PFSK-1 (cell line): ENCODE data around the gene DOCK9.

Experiments used
- FOXP2 ChIP-seq: optimal IDR thresholded peaks from 2 replicates; pipeline ENCODE3; 2011; ENCODE audit warnings: borderline replicate concordance, control low read depth, inconsistent platforms; ENCODE audit not compliant: insufficient read depth; ENCODE audit errors: extremely low read length, extremely low read depth
- POLR2AphosphoS5 ChIP-seq: IDR thresholded peaks from 2 replicates; pipeline ENCODE4 v1.6.1; 2012; ENCODE audit warnings: low read depth, mild to moderate bottlenecking, control low read depth, low read length, moderate library complexity
- SIN3A ChIP-seq: IDR thresholded peaks from 2 replicates; pipeline ENCODE4 v1.6.1; 2012; ENCODE audit warnings: mild to moderate bottlenecking, low read length, moderate library complexity, borderline replicate concordance; ENCODE audit not compliant: insufficient read depth
- TAF1 ChIP-seq: IDR thresholded peaks from 2 replicates; pipeline ENCODE4 v1.6.1; 2012; ENCODE audit warnings: low read length, control low read depth, borderline replicate concordance; ENCODE audit not compliant: insufficient read depth
- TF ChIP-seq, protein P1 (sequence below), 2 experiments: IDR thresholded peaks; 2 replicates each; pipeline versions ENCODE4 v1.6.1 to v1.8.0; 2011 to 2012; ENCODE audit warnings: low read depth in 2 of 2, low read length in 2 of 2, control low read depth in 1 of 2, inconsistent platforms in 1 of 2, mild to moderate bottlenecking in 1 of 2, moderate library complexity in 1 of 2; ENCODE audit not compliant: insufficient read depth in 1 of 2

The DOCK9 gene

DNA sequence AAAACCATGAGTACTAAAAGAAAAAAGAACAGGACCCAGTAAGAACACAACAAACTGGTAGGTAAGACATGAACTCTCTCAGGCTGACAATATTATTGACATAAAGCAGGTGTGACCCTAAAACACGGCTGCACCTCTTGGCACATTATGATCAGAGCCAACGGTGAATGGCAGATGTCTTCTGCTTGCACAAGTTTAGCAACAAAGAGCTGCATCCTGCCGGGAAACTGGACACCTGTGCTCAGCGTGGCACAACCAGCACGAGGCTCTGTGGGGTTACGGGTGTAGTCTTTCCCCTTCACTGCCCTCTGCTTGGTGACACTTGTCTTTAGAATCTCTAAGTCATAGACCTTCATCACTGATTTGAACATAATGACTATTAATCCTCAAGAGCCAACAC lies 97.9 kb downstream of the DOCK9 start:
- TF ChIP-seq FOXP2 (no peak), SIN3A (no peak), POLR2AphosphoS5 (no peak), TAF1 (no peak)
- TF ChIP-seq, protein P1, sequence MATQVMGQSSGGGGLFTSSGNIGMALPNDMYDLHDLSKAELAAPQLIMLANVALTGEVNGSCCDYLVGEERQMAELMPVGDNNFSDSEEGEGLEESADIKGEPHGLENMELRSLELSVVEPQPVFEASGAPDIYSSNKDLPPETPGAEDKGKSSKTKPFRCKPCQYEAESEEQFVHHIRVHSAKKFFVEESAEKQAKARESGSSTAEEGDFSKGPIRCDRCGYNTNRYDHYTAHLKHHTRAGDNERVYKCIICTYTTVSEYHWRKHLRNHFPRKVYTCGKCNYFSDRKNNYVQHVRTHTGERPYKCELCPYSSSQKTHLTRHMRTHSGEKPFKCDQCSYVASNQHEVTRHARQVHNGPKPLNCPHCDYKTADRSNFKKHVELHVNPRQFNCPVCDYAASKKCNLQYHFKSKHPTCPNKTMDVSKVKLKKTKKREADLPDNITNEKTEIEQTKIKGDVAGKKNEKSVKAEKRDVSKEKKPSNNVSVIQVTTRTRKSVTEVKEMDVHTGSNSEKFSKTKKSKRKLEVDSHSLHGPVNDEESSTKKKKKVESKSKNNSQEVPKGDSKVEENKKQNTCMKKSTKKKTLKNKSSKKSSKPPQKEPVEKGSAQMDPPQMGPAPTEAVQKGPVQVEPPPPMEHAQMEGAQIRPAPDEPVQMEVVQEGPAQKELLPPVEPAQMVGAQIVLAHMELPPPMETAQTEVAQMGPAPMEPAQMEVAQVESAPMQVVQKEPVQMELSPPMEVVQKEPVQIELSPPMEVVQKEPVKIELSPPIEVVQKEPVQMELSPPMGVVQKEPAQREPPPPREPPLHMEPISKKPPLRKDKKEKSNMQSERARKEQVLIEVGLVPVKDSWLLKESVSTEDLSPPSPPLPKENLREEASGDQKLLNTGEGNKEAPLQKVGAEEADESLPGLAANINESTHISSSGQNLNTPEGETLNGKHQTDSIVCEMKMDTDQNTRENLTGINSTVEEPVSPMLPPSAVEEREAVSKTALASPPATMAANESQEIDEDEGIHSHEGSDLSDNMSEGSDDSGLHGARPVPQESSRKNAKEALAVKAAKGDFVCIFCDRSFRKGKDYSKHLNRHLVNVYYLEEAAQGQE (IDR thresholded peaks at IDR 0.05; ENCODE audit: insufficient read depth in 1 of 2, low read depth in 2 of 2, low read length in 2 of 2), result no peak

DNA sequence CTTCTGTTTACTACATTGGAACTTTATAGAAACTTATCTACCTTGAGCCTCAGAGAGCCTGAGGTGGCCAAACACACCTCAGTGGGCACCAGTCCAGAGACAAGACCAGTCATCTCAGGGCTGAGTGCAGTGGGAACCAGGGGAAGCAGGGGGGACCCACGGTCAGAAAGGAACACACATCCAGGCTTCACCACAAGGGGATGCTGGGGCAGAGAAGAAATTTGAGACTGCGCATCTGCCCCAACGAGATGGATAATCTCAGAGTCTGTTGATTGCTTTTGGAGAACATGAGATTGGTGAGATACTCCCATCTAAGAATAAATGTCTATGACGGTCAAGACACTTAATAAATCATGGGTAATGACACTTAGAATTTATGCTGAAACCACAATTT lies 98.7 kb downstream of the DOCK9 start:
- TF ChIP-seq SIN3A (no peak), FOXP2 (no peak)
- TF ChIP-seq, protein P1 (IDR thresholded peaks at IDR 0.05; ENCODE audit: insufficient read depth in 1 of 2, low read depth in 2 of 2, low read length in 2 of 2), result no peak

DNA sequence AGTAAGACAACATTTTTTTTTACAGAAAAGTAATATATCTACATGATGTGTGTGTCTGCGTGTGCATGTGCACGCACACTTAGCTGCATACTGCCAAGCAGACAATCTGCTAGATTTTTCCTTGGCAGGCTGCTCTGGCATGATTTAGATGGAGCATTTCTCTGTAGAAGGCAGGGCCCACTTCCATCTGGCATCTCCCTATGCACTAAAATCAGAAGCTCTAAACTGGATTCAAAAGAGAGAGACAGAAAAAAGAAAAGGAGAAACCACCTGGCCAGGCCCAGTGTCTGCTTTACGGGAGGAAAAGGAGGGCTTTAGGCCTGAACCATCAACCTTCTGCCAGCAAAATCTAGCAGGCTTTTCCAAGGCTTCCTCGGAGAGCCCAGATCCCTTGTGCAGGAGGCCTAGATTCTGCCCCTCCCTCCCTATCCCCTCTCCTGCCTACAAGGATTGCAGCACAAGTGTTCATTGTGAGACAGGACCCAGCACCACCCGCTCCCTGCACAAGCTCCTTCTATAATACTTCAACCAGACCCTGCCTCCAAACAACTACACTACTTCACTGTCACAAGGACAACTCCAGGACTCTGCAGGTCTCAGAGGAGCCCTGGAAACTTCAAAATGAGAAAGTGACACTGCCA lies 99.3 kb downstream of the DOCK9 start:
- TF ChIP-seq, protein P1 (IDR thresholded peaks at IDR 0.05; ENCODE audit: insufficient read depth in 1 of 2, low read depth in 2 of 2, low read length in 2 of 2), result no peak
- no peak for TF ChIP-seq POLR2AphosphoS5
- no peak for TF ChIP-seq FOXP2
- no peak for TF ChIP-seq SIN3A
- no peak for TF ChIP-seq TAF1

DNA sequence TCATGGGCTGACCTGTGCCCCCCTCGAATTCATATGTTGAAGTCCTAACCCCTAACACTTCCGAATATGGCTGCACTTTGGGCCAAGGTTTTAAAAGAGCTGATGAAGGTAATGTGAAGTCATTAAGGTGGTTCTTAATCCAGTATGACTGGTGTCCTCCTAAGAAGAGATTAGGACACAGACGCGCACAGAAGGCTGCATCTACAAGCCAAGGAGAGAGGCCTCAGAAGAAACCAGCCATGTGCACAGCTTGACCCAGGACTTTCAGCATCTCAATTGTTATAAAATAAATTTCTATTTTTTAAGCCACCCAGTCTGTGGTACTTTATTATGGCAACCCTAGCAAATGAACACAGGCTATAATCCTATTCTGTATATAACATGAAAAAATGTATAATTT lies 99.9 kb downstream of the DOCK9 start:
- TF ChIP-seq TAF1, result no peak
- no peak for TF ChIP-seq SIN3A
- TF ChIP-seq FOXP2, result no peak
- TF ChIP-seq, protein P1 (IDR thresholded peaks at IDR 0.05; ENCODE audit: insufficient read depth in 1 of 2, low read depth in 2 of 2, low read length in 2 of 2), result no peak
- no peak for TF ChIP-seq POLR2AphosphoS5

DNA sequence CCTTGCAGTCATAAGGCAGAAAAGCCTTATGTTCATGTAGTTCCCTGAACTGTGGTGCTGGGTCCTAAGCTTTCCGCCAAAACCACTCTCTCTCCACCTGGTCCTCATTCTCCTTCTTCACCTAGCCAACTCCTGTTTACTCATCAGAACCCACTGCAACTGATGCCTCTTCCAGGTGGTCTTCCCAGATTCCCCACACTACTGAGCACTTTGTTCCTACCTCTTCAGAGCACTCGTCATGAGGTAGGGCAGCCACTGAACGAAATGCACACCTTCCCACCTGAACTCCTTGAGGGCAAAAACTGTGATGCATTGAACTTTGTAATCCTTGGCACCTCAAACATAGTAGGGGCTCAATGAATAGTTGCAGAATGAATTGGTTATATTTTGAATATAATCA lies 100.4 kb downstream of the DOCK9 start:
- TF ChIP-seq POLR2AphosphoS5 (no peak), FOXP2 (no peak), TAF1 (no peak), SIN3A (no peak)
- TF ChIP-seq, protein P1 (IDR thresholded peaks at IDR 0.05; ENCODE audit: insufficient read depth in 1 of 2, low read depth in 2 of 2, low read length in 2 of 2), result no peak
